ENCODE measurements around the gene ANKRD11.
"Not testable (repeated sequence)": the region's sequence is repeated elsewhere in the genome, so short reads cannot be mapped to it uniquely, and the experiment has no call there.

Gene ANKRD11

GRCh38 chr16:89453501-89454321 lies 36.6 kb downstream of the ANKRD11 start:
- FAIRE-seq (no peak), DNase-seq (ENCODE audit: low spot score) (no peak)

GRCh38 chr16:89452925-89453324 lies 37.4 kb downstream of the ANKRD11 start:
- no peak for FAIRE-seq

GRCh38 chr16:89452241-89452640 lies 38.1 kb downstream of the ANKRD11 start:
- no peak for FAIRE-seq
- DNase-seq (ENCODE audit: low spot score): no peak

More at GRCh38 chr16:89452925-89453324, 37.4 kb downstream of the ANKRD11 start:
- DNase-seq (ENCODE audit: low spot score): no peak

- no peak for DNase-seq (ENCODE audit: low spot score)
- no peak for FAIRE-seq
Measured at GRCh38 chr16:89450537-89450936, 39.8 kb downstream of the ANKRD11 start.

GRCh38 chr16:89449726-89450335 lies 40.5 kb downstream of the ANKRD11 start:
- FAIRE-seq (no peak), DNase-seq (ENCODE audit: low spot score) (no peak)

- FAIRE-seq: no peak
- no peak for DNase-seq (ENCODE audit: low spot score)
Measured at GRCh38 chr16:89448656-89449055, 41.7 kb downstream of the ANKRD11 start.

- DNase-seq (ENCODE audit: low spot score): no peak
- FAIRE-seq: no peak
Measured at GRCh38 chr16:89446975-89447293, 43.4 kb downstream of the ANKRD11 start.

GRCh38 chr16:89446136-89446974 lies 44.0 kb downstream of the ANKRD11 start:
- FAIRE-seq: no peak
- DNase-seq (ENCODE audit: low spot score): no peak

- no peak for FAIRE-seq
- DNase-seq (ENCODE audit: low spot score): no peak
Measured at GRCh38 chr16:89445166-89445565, 45.2 kb downstream of the ANKRD11 start.

- DNase-seq (ENCODE audit: low spot score): no peak
- no peak for FAIRE-seq
Measured at GRCh38 chr16:89444728-89445127, 45.6 kb downstream of the ANKRD11 start.

- FAIRE-seq (no peak), DNase-seq (ENCODE audit: low spot score) (no peak)
Measured at GRCh38 chr16:89444151-89444723, 46.1 kb downstream of the ANKRD11 start.

GRCh38 chr16:89443727-89444084 lies 46.7 kb downstream of the ANKRD11 start:
- DNase-seq (ENCODE audit: low spot score): no peak
- FAIRE-seq: no peak

GRCh38 chr16:89442990-89443726 lies 47.2 kb downstream of the ANKRD11 start:
- DNase-seq (ENCODE audit: low spot score) (peak; percentile 59), FAIRE-seq (no peak)

GRCh38 chr16:89442588-89442987 lies 47.8 kb downstream of the ANKRD11 start:
- FAIRE-seq (no peak), DNase-seq (ENCODE audit: low spot score) (no peak)

GRCh38 chr16:89439659-89440058 lies 50.7 kb downstream of the ANKRD11 start:
- no peak for DNase-seq (ENCODE audit: low spot score)
- FAIRE-seq: no peak

- DNase-seq (ENCODE audit: low spot score) (no peak), FAIRE-seq (no peak)
Measured at GRCh38 chr16:89437991-89438390, 52.4 kb downstream of the ANKRD11 start.

GRCh38 chr16:89437251-89437987 lies 52.9 kb downstream of the ANKRD11 start:
- FAIRE-seq: no peak

GRCh38 chr16:89436366-89436765 lies 54.0 kb downstream of the ANKRD11 start:
- FAIRE-seq (no peak), DNase-seq (ENCODE audit: low spot score) (no peak)

More at GRCh38 chr16:89437251-89437987, 52.9 kb downstream of the ANKRD11 start:
- no peak for DNase-seq (ENCODE audit: low spot score)

GRCh38 chr16:89435059-89435458 lies 55.3 kb downstream of the ANKRD11 start:
- not testable (repeated sequence) for FAIRE-seq

GRCh38 chr16:89434490-89434889 lies 55.9 kb downstream of the ANKRD11 start:
- DNase-seq (ENCODE audit: low spot score) (no peak), FAIRE-seq (no peak)

More at GRCh38 chr16:89435059-89435458, 55.3 kb downstream of the ANKRD11 start:
- not testable (repeated sequence) for DNase-seq (ENCODE audit: low spot score)

Measured in RCC 7860 (cell line).